ENCODE data around the gene ZNF2.

The ZNF2 gene

DNA sequence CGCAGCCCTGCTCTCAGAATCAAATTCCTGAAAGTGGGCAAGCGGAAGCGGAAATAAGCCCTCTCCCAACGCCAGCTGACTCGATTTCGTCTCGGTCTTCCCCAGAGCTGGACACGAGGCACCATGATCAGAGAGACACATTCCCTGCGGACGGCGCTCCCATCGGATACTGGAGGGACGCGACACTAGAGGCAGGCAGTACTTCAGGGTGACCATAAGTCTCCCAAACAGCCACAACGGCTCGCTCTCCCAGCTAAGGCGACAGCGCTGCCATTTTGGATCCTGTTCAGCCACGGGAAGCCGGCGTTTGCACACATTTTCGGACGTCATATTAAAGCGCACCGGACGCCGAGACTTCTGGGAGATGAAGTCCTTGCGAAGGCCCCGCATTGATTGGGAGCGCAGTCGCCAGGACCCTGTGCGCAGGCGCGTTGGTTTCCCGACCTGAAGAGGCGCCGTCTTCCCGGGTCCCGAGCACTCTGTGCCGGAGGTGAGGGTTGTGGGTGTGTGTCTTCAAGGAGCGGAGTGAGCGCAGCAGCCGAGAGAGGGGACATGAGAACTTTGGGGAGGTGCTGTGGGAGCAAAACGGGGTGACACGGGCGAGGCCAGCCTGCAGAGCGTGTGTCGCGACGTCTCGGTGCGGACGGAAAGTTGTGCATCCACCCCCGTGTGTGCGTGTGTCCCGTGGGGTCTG, at the start of gene ZNF2:
Gene ZNF2 (plus strand): TSS at position 439 of the 694 bp plus-strand sequence. CDS start 10,418 bp downstream, outside the sequence.
- DNase-seq: peak in 55 of 56 donors; percentile 75 to 99 (median 96)

DNA sequence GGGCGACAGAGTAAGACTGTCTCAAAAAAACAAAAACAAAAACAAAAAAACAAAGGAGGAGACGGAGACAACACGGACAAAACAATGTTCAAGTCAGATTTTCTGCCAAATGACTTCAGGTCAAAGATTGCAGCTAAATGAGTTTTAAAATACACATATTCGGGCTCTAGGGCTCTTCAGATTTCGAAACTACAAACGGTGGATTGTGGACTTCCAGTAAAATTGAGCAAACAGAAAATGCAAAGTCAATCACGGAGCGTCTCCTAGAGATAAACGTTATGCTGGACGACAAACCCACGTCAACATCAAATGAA, 44.6 kb upstream of the ZNF2 start:
- DNase-seq: no peak

DNA sequence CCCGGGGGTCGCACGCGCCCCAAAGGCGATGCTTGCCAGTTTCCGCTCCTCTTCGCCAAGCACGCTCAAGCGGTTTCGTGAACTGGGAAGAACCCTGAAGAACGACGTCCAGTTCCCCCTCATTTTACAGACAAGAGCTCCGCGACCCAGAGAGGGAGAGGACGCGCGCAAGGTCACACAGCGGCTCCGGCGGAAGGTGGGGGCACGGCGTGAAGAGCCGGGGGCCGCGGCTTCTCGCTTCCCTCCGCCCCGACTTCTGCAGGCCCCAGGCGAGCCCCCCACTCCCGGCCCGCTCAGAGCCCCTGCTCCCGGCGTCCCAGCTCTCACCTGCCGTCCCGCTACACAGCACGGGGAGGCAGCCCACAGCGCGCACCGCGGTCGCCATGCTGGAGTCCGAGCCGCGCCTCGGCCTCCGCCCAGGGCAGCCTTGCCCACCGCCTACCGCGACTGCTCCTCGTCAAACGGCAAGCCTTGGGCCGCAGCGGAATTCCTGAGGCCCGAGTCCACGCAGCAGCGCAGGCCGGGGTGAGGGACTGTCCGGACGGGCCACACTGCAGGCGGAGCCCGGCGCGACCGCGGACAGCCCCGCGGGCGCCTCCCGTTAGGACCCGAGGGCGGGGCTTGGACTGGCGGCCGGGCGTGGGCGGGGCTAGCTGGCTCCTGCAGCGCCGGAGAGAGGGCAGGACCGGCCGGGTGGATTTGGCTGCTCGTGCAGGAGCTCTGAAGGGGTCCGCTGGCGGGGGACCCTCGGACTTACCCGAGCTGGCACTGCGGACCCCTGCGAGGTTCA, 44.0 kb upstream of the ZNF2 start, which contains the start of gene MRPS5:
Gene MRPS5 (minus strand): TSS at position 402 of the 790 bp plus-strand sequence. CDS start 17 bp downstream, at position 385.
- DNase-seq: peak in 55 of 56 donors; percentile 12 to 89 (median 75)

DNA sequence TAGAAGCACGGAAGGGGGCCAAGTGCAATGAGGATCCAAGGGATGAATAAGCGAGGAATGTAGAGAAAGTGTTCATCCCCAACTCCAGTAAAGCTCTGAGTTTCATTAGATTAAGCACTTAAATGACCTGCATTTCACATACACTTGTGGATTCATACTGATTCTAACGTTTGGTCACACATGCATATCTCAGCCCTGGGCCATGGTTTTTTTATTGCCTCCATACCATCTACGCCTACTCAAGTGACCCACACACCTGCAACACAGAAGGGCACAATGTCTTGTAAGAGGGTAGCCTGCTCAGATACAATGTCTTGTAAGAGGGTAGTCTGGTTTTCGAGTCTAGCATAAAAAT, 43.4 kb upstream of the ZNF2 start:
- no peak for DNase-seq

DNA sequence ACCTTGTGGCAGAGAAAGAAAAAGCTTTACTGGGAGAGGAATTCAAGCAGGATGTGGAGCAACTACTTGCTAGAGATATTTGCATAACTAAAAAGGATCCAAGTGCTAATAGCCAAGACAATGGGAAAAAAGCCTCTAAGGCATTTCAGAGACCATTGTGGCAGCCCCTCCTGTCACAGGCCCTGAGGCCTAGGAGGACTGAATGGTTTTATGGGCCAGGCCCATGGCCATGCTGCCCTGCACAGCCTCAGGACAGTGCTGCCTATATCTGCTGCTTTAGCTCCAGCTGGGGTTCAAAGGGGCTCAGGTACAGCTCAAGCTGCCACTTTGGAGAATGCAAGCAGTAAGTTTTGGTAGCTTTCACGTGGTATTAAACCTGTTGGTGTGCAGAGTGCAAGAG, 26.9 kb upstream of the ZNF2 start:
- no peak for DNase-seq

DNA sequence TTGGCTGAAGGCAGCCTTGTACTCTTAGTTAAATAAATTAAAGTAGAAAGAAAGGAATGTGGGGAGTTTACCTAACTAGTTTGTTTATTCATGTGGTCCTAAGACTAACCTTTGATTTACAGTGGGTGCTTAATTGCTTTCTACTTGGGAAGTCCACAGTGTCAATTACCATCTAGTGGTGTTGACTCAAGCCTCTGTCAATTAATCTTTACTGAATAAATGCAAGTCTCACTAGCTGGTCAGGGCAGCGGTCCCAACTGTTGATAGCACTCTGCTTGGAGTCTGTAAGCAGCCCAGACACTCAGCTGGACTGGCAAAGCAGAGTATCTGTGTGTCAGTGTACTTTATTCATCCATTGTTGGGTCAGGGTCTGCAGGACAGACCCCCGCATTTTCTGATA, 21.8 kb upstream of the ZNF2 start:
- DNase-seq: no peak

DNA sequence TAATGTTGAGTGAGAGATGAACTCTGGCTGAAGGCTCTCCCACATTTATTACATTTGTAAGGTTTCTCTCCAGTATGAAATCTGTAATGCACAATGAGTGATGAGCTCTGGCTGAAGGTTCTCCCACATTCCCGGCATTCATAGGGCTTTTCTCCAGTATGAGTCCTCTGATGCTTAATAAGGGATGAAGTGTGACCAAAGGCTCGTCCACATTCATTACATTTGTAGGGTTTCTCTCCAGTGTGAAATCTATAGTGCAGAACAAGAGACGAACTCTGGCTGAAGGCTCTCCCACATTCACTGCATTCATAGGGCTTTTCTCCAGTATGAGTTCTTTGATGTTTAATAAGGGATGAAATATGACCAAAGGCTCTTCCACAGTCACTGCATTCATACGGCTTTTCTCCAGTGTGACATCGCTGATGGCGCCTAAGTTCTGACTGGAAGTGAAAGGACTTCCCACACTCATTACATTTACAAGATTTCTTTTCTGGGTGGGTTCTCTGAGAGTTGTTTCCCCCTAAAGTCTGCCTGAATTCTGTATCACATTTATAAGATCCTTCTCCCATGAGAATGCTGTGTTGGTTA, 16.1 kb upstream of the ZNF2 start:
- no peak for DNase-seq

DNA sequence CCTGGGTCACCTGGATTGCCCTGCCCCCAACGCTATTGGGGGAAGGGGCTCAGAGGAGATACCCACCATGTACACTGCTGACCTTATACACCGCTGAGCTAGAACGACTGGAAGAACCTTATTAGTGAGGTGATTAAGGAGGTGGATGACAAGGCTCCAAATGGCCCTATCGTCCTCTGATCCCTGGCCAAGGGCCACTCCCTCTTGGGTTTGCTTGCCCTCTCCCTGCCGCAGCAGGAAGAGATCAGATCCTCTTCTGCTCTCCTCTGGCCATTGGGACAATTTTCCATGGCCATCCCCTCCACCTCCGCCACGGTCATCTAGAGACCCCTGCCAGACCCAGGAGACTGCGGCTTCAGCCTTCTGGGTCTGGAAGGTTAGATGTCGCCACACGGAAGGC, 7.2 kb upstream of the ZNF2 start:
- no peak for DNase-seq

DNA sequence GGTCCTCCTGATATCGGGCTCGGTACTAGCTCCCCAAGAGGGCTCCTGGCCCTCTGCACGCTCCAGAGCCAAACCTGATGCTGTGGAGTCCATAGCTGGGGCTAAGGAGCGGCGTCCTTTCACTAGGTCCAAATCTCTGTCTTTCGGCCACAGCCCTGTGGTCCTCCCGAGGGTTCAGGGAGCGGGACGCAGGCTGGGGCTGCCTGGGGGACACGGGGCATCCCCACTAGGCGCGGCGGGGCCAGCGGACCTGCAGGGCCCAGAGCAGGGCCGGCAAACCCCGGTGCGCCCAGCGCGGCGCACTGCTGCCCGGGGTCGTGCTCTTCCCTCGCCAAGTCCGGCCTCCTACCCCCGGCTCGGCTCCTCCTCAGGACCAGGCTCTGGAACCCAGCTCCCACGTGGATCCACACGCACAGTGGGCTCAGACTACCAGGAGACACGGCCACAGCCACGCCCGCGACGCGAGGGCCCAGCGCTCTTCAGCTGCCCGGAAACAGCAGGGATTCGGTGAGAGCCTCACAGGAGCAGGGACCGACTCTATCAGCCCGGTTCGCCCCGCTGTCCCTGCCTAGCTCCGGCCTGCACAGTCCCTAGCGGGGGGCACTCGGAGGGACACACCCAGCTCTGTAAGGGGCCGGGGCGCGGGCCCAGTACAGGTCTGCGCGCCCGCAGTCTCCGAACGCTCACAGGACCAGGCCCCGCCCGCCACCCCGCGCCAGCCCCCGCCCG, 6.6 kb upstream of the ZNF2 start:
- DNase-seq: peak in 45 of 56 donors; percentile 10 to 75 (median 36)

DNA sequence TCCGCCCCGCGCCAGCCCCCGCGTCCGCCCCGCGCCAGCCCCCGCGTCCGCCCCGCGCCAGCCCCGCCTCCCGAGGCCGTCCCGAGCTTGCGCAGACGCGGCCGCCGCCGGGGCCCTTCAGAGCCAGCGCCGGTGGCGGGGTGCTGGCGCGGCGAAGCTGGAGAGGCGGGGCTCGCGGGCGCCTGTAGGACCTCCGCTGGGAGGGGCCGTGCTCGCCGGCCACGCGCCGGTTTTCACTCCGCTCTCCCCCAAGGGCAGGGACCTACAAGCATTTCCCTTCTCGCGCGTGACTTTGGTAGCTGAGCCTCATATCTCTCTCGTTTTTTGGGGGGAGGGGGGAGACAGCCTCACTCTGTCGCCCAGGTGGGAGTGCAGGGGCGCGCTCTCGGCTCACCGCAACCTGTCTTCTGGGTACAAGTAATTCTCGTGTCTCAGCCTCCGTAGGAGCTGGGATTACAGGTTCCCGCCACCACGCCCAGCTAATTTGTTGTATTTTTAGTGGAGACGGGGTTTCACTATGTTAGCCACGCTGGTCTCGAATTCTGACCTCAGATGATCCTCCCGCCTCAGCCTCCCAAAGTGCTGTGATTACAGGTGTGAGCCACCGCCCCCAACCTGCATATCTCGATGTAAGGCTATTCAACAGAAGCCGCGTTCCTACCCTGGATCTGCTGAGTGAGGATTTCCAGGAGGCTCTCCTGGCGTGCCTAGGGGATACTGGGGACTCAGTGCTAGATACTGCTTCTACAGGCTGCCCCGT, 5.7 kb upstream of the ZNF2 start, which contains the start of gene ZNF514:
Gene ZNF514 (minus strand): TSS at position 159 of the 760 bp plus-strand sequence. CDS start 6,595 bp downstream, outside the sequence.
- DNase-seq: peak in 54 of 56 donors; percentile 9 to 86 (median 55)

DNA sequence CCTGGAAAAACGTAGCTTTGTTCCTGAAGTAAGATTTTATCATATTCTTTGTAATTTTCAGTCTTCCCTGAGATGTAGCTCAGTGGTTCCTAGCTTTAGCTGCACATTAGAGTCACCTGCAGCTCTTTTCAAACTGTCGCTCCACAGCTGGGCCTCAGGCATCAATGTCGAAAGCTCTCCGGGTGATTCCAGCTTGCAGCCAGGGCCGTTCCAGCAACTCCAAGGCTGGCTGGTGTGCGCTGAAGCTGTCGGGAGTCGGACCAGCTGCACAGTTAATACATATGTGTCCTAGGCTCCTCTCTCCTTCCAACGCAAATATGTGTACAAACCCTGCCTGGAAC, 609 bp upstream of the ZNF2 start:
- peak in 1 of 56 donors; percentile 57 for DNase-seq

DNA sequence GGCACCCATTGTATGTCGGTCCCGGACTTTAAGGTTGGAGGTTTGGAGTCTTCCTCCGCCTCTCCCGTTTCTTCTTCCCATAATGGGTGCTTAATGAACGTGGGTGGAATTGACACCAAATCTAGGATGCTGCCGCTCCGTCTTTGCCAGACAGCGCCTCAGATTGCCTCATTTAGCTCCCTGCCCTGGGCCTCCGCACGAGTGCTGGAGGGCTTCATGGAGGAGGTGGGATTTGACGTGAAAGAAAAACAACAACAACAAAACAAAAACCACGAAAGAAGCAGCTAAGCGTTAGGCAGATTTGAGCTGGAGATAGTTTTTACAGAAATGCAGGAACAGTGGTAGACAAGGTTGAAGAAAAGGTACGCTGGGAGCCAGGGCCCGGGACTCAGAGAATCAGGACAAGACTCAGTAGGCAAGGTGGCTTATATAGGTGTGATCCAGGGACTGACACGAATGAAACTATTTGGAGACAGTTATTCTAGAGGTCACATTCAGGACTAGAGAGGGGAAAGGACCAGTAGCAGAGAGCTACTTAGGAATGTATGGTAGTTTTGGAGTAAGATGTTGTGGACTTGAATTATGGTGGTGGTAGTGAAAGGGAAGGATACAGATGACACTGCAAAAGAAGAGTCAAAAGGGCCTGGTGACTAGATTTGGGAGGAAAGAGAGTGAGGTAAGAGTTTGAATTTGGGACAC, 605 bp downstream of the ZNF2 start:
- peak in 3 of 56 donors; percentile 32 to 61 (median 43) for DNase-seq

DNA sequence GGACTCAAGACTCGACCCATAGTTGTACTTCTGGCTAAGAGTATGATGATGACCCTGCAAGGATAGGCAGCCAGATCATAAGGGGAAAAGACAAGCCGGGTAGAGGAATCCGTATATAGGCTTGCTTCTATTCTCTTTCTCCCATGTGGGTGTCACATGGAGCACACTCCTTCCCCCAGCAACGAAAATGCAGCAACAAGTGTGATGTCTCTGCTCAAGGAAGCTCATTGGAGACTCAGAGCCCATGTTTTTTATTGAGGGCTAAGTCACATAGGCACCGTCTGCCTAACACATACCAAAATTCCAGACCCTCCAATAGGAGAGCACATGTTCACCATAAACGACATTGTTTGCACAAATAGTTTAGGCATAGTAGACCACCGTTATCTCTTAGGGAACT, 6.3 kb downstream of the ZNF2 start:
- no peak for DNase-seq

DNA sequence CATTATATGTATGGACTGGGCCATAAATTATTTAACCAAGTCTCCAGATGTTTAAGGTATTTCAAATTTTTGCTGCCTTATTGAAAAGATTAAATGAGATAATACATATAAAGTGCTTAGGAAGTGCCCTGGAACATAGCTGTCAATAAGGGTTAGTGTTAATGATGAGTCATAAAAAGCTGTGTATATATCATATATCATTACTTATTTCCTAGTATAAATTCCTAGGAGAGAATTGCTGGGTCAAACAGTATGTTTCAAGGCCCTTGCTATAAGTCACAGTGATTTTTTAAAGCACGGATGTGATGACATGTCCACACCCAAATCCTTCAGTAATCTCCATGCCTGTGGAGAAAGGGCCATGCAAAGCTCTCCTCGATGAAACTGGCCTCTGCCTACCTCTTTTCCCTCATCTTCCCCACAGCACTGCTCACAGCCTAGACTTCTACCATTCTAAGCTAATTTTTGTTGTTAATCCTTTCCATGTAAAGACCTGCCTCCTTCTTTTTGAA, 8.5 kb downstream of the ZNF2 start:
- no peak for DNase-seq

DNA sequence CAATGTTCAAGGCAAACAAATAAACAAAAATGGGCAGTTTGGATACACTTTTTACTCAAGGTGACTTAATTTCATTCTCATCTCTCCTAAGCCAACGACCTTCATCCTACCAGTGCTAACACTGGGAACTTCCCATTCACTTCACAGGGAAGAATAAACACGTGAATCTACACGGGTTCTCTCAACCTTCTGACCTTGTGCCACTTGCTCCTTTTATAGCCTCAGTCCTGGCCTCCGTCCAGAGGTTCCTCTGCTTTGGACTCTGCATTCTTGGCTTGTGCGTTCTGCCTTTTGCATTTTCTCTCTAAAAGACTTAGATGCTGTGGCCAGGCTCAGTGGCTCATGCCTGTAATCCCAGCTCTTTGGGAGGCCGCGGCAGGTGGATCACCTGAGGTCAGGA, 13.8 kb downstream of the ZNF2 start:
- no peak for DNase-seq

DNA sequence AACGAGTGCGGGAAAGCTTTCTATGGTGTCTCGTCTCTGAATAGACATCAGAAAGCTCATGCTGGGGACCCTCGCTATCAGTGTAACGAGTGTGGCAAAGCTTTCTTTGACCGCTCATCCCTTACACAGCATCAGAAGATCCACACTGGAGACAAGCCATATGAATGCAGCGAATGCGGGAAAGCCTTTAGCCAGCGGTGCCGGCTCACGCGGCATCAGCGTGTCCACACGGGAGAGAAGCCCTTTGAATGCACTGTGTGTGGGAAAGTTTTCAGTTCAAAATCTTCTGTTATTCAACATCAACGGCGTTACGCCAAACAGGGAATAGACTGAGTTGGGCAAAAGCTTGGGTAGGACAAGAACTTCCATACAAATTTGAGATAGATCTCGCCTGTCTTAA, 16.2 kb downstream of the ZNF2 start:
- DNase-seq: no peak

DNA sequence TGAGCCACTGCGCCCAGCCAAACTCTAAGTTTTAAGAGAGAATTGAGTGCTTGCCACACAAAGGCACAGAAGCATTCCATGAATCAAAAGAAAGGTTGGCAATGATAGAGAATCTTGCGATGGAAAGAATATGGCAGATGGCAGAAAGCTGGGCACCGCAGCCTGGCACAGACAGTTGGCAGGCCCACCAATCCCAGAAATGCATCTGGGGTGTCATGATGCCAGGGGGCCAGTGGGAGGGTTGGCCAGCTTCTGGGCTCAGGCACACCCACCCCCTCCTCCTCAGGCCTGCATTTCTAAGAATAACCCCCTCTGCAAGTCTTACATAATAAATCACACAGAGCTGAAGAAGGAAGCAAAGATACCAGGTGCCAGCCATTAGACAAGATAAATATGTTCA, 19.6 kb downstream of the ZNF2 start:
- DNase-seq: no peak

DNA sequence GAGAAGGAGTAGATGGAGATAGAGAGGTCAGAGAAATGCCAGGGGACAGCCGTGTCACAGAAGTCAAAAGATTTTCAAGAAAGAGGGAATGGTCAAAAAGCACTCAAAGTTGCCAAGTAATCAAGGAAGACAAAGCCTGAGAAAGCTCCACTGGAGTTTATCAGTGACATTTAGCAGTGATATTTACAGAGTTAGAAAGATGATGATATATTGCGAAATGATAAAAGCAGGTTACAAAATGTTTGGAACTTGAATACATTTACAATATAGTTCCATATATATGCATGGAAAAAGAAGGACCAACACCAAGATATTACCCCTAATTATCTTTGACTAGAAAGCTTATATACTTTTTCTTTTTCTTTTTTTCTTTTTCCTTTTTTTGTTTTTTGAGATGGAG, 20.4 kb downstream of the ZNF2 start:
- no peak for DNase-seq

DNA sequence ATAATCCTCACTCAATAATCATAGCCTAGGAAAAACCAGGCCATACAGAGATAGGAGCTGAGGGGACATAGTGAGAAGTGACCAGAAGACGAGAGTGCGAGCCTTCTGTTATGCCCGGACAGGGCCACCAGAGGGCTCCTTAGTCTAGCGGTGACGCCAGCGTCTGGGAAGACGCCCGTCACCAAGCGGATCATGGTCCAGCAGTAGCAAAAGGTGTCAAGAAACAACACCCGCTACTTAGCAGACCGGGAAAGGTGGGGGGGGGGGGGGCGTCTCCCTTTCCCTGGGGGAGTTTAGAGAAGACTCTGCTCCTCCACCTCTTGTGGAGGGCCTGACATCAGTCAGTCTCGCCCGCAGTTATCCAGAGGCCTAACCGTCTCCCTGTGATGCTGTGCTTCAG, 27.3 kb downstream of the ZNF2 start:
- DNase-seq: peak in 45 of 56 donors; percentile 2 to 80 (median 27)

DNA sequence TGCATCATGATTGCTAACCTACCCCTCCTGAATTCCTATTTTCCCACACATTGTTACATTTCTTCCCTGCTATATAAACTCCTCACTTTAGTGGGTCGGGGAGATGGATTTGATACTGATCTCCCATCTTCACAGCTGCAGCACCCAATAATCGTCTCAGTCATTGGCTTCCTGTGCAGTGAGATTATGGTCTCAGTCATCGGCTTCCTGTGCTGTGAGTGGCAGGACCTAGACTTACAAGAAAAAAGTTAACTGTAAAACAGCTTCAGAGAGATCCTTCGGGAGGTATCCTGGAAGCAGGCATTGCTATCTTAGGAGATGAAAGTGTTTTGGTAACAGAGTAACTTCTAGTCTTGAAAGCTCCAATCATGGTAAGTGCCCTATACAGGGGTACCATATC, 38.3 kb downstream of the ZNF2 start:
- DNase-seq: no peak

All from nucleus accumbens (tissue), 56 donors.